ENCODE measurements around the gene TTC23L.
"Not testable (repeated sequence)": the region's sequence is repeated elsewhere in the genome, so short reads cannot be mapped to it uniquely, and the experiment has no call there.

TTC23L gene

DNA sequence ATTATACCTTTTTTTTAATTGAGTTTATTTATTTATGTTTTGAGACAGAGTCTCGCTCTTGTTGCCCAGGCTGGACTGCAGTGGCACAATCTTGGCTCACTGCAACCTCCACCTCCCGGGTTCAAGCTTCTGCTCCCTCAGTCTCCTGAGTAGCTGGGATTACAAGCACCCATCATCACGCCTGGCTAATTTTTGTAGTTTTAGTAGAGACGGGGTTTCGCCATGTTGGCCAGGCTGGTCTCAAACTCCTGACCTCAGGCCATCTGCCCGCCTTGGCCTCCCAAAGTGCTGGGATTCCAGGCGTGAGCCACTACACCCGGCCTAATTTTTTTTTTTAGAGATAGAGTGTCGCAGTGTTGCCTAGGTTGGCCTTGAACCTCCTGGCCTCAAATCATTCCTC, 84.3 kb downstream of the TTC23L start:
- not testable (repeated sequence) for DNase-seq (ENCODE audit: low read depth)

- DNase-seq (ENCODE audit: low read depth) = no peak
Measured at GRCh38 chr5:34923694-34924461, 84.9 kb downstream of the TTC23L start.

DNA sequence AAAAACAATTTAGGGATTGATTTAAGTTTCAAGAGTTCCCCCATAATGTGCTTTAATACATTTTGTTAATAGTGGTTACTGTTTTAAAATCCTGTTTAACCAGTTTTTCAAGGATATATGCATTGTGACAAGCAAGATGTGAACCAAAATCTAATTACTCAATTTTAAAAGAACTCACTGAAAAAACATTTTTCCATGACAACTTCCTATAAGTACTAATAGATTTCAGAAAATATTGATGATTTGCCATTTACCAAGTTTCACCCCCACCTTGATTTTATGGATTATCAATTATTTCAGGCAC, 85.5 kb downstream of the TTC23L start:
- DNase-seq (ENCODE audit: low read depth) = no peak

- no peak for DNase-seq (ENCODE audit: low read depth)
Measured at GRCh38 chr5:34926318-34926888, 87.4 kb downstream of the TTC23L start.

GRCh38 chr5:34927785-34928184, 88.8 kb downstream of the TTC23L start:
- DNase-seq (ENCODE audit: low read depth) = no peak

DNA sequence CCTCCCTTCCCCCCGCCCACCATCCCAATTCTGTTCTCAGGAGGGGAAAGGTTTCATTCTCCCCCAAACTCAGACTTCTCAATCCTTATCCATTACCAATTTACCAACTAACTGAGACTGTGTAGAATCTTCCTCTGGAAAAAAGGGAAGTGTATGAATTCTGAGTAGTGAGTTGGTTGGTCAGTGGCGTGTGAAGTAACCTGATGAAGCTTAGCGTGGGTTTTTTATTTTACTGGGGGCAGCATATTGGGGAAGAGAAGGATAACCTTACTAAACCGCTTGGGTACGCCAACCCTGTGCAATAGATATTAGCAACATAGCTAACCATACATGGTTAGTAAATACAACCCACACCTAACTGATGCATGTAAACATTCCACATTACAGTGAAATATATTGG, 89.3 kb downstream of the TTC23L start:
- no peak for DNase-seq (ENCODE audit: low read depth)

GRCh38 chr5:34929134-34929719, 90.3 kb downstream of the TTC23L start, which contains the start of gene DNAJC21:
Gene DNAJC21 (plus strand): TSS chr5:34929559. CDS start chr5:34929820, 261 bp downstream.
- DNase-seq (ENCODE audit: low read depth) = peak; percentile 98

GRCh38 chr5:34929720-34930461, 90.9 kb downstream of the TTC23L start:
- peak; percentile 67 for DNase-seq (ENCODE audit: low read depth)

DNA sequence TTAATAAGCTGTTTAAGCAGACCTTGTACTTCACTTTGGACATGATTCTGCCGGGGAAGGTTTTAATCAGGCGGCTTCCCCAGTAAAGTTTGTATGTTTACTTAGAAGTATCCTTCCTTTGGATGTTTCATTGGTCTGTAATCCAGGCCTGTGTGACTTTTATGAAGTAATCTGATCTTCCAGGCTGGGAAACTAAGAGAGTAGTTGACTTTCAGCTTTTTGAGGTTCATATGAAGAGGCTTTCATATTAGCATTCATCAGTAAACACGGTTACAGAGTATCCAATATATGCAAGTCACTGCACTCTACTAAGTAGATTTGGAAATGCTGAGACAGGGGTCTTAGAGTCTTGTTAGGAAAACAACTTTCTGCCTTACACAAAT, 91.5 kb downstream of the TTC23L start:
- DNase-seq (ENCODE audit: low read depth) = no peak

GRCh38 chr5:34930870-34931269, 91.9 kb downstream of the TTC23L start:
- DNase-seq (ENCODE audit: low read depth) = no peak

DNA sequence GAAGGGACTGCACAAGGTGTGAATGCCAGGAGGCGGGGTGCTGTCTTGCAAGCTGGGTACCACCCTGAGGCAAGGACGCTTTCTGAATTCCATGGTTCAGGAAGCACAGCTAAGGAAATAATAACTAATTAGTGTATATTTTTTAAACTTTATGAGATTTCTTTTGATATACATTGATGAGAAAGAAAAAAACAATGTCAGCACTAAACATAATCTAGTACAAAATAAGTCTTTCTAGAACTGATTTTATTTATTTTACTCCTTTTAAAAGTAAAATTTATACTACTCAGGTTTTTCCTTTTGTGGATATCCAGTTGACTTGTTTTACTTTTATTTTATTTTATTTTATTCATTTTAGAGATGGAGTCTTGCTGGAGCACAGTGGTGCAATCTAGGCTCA, 94.0 kb downstream of the TTC23L start:
- no peak for DNase-seq (ENCODE audit: low read depth)

DNA sequence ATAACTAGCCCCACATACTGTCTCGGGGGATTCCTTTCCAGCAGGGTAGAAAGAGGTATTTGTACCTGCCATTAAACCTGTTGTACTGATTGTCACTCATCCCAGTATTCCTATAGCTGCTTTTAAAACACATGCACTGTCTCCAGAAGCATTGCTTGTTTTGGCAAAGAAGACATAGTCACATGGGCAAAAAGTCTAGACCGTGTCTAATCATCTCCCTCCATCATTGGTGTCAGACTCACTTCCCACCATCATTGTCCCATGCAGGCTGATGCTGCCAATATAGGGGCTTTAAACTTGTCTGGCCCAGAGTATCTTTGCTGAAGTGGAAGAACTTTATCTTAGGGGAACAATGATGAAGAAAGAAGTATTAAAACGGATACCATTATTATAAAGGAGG, 103.0 kb downstream of the TTC23L start:
- no peak for DNase-seq (ENCODE audit: low read depth)

DNA sequence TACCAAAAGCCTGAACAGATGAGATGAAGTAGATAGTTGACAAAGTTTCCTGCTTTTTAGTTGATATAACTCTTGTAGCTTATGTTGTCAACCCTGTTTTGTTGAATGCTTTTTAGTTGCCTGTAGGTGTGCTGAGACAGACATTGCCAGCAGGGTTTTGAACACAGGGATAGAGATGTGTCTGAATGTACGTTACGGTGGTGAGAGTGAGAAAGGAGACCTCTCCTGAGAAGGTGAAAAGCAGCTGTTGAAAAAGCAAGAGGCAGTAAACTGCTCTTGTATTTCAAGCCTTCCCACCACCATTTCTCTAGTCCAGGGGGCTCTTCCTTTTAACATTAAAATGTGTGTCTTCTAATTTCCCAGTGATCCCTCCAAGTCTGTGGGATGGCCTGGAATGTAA, 105.1 kb downstream of the TTC23L start:
- no peak for DNase-seq (ENCODE audit: low read depth)

- DNase-seq (ENCODE audit: low read depth) = no peak
Measured at GRCh38 chr5:34944460-34945047, 105.6 kb downstream of the TTC23L start.

Data from stimulated activated CD8-positive, alpha-beta memory T cell treated with anti-CD3 and anti-CD28 coated beads, Interleukin-12 subunit alpha, Interleukin-12 subunit beta, amount 100 ng/mL, for 4 hours (primary cell).